Hepatic stellate cell (primary cell): ENCODE measurements around the gene CCT3.
"Not testable (repeated sequence)": the region's sequence is repeated elsewhere in the genome, so short reads cannot be mapped to it uniquely, and the experiment has no call there.

Experiments used
- DNase-seq: peaks from one replicate; pipeline ENCODE4 v3.0.0; 2011; ENCODE audit warnings: low spot score

The CCT3 gene

DNA sequence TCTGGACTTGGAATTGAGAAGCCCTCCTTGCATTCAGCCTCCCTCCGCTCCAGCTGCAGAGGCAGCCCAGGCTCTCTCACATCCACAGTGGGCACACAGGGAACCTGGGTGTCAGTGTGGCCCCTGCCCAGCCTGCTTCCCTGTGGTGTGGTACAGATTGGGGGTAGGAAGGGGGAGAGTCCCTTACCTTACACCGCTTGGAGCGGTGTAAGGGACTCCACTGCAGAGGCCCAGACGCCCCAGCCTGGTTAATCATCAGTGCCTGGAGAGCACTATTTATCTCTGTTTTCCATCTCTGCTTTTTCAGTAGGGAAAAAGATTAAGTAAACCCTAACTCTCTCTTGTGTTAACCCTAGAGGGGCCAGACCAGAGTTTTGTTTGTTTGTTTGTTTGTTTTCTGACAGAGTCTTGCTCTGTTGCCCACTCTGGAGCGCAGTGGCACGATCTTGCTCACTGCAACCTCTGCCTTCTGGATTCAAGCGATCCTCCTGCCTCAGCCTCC lies 30.1 kb upstream of the CCT3 start:
- no peak for DNase-seq

- DNase-seq: no peak
These were observed 29.5 kb upstream of the CCT3 start for GRCh38 chr1:156367383-156368156.

DNA sequence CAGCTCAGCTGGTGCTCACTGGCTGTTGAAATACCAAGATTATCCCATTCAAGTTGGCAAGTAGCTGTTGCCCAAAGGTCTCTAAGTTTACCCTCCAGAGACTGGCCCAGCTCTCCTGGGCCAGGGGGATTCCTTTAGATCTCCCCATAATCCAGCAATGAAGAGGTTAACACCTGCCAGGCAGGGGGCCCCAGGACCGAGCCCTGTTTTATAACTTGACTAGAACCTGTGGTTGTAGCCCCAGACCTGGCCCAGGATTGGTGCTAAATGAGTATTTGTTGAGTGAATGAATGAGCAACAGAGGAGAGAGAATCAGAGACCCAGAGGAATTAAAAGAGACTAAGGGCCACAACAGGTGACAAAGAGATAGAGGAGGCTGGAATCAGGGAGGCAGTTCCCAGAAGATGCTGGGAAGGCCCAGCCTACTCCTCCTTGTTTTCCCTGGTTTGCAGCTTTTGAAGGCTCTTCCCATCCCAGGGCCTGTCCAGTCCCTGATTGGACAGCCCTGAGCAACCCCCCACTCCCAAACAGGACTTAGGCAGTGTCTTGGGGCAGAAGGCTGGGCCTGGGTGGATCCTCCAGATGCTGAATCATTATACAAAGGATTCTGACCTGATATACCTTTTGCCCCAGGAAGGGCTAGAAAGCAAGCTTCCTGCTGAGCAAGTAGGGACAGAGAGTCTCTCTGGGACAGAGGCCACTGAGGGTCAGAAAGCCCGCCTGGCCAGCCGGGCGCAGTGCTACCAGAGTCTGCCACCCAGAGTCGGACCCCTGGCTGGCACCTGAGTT lies 28.5 kb upstream of the CCT3 start:
- no peak for DNase-seq

DNA sequence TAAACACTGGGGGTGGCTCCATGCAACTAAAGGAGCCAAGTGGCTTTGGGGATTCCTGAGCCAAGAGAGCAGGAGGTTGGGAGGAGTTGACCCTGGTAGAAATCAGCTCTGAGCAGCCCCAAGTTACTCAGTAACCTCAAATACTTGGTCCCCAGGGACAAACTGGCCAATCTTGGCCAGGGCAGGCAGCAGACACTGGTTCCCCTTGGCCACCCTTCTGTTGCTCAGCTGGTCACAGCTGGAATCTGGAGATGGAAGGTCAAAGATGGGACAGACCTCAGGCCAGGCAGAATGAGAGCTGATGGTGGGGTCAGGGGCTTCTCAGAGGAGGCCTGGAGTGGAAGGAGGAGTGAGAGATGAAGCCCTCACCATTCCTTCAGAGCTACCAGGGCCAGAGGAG lies 27.7 kb upstream of the CCT3 start:
- no peak for DNase-seq

GRCh38 chr1:156360534-156360933 lies 22.4 kb upstream of the CCT3 start:
- DNase-seq: no peak

DNA sequence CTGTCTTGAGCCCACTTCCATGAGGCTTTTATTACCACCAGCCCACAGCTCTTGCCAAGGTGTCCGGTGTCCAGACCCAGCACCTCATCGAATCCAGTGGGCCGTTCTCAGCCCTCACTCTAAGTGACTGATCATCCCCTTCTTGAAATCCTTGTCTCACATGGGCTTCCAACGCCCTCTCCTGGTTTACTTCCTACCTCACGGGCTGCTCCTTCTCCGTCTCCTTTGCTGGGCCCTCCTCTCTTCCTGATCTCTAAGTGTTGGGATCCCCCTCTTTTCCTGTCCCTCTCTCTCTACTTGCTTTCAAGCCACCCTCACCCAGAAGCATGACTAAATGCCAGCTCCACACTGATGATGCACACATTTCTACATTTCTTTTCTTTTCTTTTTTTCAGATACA lies 21.9 kb upstream of the CCT3 start:
- no peak for DNase-seq

DNA sequence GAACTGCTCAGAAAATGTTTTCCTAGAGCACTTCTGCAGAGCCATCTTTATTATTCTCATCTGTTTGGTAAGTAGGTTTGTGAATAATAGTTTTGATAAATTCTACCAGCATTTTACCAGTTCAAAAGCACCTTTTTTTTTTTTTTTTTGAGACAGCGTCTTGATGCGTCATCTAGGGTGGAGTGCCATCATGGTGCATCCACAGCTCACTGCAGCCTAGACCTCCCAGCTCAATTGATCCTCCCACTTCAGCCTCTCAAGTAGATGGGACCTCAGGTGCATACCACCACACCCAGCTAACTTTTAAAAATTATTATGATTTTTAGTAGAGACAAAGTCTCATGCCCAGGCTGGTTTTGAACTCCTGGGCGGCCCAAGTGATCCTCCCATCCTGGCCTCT lies 21.2 kb upstream of the CCT3 start:
- no peak for DNase-seq

GRCh38 chr1:156358641-156359040 lies 20.5 kb upstream of the CCT3 start:
- DNase-seq: no peak

GRCh38 chr1:156357977-156358376 lies 19.9 kb upstream of the CCT3 start:
- no peak for DNase-seq

GRCh38 chr1:156356875-156357534 lies 18.9 kb upstream of the CCT3 start:
- DNase-seq: no peak

DNA sequence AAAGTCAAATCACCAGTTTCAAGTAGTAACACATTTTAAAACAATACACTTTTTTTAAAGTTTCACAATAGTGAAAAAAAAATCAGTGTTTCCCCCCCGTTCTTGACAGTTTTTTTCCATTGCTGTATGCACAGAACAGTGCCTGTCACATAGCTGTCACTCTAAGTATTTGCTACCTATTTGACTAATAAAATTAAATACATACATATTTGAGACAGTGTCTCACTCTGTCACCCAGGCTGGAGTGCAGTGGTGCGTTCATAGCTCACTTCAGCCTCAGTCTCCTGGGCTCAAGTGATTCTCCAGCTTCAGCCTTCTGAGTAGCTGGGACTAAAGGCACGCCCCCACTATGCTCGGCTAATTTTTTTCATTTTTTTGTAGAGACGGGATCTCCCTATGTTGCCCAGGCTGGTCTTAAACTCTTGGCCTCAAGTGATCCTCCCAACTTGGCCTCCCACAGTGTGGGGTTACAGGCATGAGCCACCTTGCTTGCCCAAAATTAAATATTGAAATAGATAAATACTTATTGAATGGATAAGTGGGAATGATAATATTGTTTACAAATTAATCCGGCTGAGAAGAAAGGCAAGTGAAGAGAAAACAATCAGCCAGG lies 18.3 kb upstream of the CCT3 start:
- DNase-seq: no peak

- DNase-seq: not testable (repeated sequence)
These were observed 14.4 kb upstream of the CCT3 start for GRCh38 chr1:156352481-156352880.

DNA sequence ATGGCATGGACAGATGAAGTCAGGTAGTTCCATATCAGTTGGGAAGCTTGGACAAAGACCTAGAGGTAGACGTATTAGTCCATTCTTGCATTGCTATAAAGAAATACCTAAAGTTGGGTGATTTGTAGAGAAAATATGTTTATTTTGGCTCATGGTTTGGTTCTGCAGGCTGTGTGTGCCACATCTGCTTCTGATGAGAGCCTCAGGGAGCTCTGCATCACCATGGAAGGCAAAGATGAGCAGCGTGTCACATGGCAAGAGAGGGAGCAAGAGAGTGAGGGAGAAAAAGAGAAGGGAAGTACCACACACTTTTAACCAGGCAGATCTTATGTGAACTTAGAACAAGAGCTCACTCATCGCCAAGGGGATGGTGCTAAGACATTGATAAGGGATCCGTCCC lies 9.2 kb upstream of the CCT3 start:
- peak; percentile 35 for DNase-seq

DNA sequence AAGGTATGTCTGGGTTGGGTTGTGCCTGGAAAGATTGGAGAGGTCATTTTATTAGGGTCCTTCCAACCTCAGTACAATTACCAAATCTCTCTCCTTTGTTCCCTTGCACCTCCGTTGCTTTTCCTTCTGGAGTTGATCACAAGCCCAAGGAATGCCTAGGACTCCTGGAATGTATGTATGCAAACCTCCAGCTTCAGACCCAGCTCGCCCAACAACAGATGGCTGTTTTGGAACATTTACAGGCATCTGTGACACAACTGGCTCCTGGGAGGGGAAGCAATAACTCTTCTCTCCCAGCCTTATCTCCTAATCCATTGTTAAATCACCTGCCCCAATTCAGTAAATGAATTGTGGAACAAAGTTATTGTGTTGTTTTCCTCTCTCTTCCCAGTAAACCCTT lies 8.5 kb upstream of the CCT3 start:
- DNase-seq: peak; percentile 63

DNA sequence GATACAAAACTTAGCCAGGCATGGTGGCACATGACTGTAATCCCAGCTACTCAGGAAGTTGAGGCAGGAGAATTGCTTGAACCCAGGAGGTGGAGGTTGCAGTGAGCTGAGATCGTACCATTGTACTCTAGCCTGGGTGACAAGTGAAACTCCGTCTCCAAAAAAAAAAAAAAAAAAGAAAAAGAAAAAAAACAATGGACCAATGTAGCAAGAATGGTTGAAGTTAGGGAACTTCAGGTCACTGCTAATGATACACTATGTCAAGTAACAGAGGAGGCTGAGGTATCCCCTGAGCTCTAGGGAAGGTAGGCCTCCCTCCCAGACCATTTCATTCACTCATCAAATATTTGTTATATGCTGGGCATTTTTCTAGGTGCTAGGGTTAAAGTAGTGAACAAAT lies 7.9 kb upstream of the CCT3 start:
- not testable (repeated sequence) for DNase-seq

GRCh38 chr1:156344409-156344808 lies 6.3 kb upstream of the CCT3 start:
- no peak for DNase-seq

GRCh38 chr1:156342166-156342955 lies 4.3 kb upstream of the CCT3 start:
- DNase-seq: no peak

GRCh38 chr1:156337888-156338179 lies 258 bp downstream of the CCT3 start:
- DNase-seq: no peak

DNA sequence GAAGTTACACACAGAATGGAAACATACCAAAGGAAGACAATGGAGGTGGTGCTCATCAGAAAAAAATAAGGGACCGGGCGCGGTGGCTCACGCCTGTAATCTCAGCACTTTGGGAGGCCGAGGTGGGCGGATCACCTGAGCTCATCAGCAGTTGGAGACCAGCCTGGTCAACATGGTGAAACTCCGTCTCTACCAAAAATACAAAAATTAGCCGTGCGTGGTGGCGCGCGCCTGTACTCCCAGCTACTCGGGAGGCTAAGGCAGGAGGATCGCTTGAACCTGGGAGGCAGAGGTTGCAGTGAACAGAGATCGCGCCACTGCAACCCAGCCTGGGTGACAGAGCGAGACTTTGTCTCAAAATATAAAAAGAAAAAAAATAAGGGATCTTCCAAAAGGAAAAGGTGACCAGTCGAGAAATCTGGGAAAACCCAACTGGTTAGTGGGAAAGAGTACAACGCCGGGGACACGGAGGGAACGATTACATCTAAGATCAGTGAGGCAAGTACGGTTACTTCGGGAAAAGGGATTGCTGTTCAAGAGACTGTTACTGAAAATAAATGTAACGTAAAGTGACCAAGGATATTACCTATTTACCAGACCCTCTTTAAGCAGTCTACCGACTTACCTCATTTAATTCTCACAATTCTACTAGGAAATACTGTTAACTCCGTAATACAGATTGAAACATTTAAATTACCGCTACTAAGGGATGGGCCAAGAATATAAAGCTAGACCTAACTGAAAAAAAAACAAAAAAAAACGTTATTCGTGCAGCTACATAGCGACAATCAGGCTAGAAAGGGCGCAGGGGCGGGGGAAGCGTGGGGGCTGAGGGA lies 822 bp downstream of the CCT3 start:
- no peak for DNase-seq

- no peak for DNase-seq
These were observed 1.9 kb downstream of the CCT3 start for GRCh38 chr1:156336242-156336641.

- peak; percentile 35 for DNase-seq
These were observed 14.9 kb downstream of the CCT3 start for GRCh38 chr1:156323179-156323578.
